IMR-90 (cell line): ENCODE measurements around the gene REXO1.

ENCODE experiments used
- CEBPB ChIP-seq: IDR thresholded peaks from 2 replicates; pipeline ENCODE4 v1.6.1; 2012; ENCODE audit warnings: low read depth, low read length, improper control_type of control experiment
- CTCF ChIP-seq: conservative IDR thresholded peaks from 2 replicates; pipeline ENCODE4 v1.5.1; 2012; ENCODE audit warnings: mild to moderate bottlenecking, low read depth, low read length, improper control_type of control experiment
- MAZ ChIP-seq: IDR thresholded peaks from 2 replicates; pipeline ENCODE4 v1.6.1; 2012; ENCODE audit warnings: low read depth, mild to moderate bottlenecking, low read length, improper control_type of control experiment, moderate library complexity, borderline replicate concordance
- POLR2A ChIP-seq: IDR thresholded peaks from 2 replicates; pipeline ENCODE4 v1.6.1; 2012; ENCODE audit warnings: mild to moderate bottlenecking, low read depth, low read length
- RAD21 ChIP-seq: IDR thresholded peaks from 2 replicates; pipeline ENCODE4 v1.6.1; 2012; ENCODE audit warnings: low read length, improper control_type of control experiment
- RCOR1 ChIP-seq: IDR thresholded peaks from 2 replicates; pipeline ENCODE4 v1.6.1; 2012; ENCODE audit warnings: mild to moderate bottlenecking, low read length, improper control_type of control experiment; ENCODE audit not compliant: insufficient replicate concordance
- USF2 ChIP-seq: fragments of 150-350 bp; IDR thresholded peaks from 2 replicates; pipeline ENCODE4 v1.6.1; 2017; ENCODE audit warnings: mild to moderate bottlenecking, antibody characterized with exemption, low read length, low read depth

GRCh38 chr19:1837222-1837565 lies 11.1 kb downstream of the REXO1 start:
- no peak for TF ChIP-seq POLR2A
- no peak for TF ChIP-seq USF2
- no peak for TF ChIP-seq MAZ
- no peak for TF ChIP-seq CTCF
- no peak for TF ChIP-seq RCOR1
- no peak for TF ChIP-seq CEBPB
- no peak for TF ChIP-seq RAD21
